ENCODE results near the gene SYCE3. TPM values are rescaled to one million over a fixed set of nuclear protein-coding genes. Genes with fewer than 3 reads are reported as not detected.

SYCE3 gene
- total RNA-seq, 2 experiments from 2014 or later, result not detected

DNA sequence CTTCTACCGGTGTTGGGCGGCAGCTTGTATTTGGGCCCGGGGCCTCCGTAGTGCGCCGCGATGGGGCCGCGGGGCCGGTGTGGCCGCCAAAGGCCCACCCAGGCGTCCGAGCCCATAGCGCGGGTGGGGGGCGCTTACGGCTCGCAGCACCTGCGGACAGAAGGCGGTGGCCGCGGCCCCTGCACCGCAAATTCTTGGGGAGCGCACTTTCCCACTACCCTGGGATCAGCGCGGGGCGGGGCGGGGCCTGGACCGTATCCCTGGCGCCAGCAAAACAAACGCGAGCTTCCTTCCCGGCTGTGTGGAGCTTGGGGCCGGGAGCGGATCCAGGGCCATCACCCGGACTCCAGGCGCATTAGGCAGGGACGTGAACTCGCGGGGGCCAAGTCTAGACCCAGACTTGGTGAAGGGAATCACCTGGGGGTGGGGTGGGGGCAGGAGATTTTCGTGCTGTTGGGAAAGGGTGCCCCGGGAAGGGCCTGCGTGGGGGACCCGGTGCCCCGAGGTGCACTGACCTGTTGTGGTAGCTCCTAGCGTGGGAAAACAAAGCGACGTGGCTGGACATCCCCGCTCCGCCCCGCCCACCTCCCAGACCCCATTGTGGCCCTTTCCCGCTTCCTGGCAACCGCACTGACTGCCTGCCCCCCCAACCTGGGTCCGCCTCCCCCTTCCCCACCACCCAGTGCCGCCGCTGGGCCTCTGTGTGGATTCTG is 30.6 kb downstream of the SYCE3 start:
- H3K4me2 ChIP-seq (ENCODE audit: low read length), result peak overlapping the region; percentile 92
- no peaks in the 10 kb centered on the region for H3K79me2 ChIP-seq (ENCODE audit: insufficient read depth, low read depth, low read length)
- ChIA-PET CTCF (ENCODE audit: unreplicated experiment) (no interaction called here), POLR2A (interaction anchor here (0.5 to 1.2 kb wide), 3 partner anchors 8 to 28 kb away, joined by 3 read pairs; partner anchors contain the start of gene KLHDC7B)
- peak overlapping the region; percentile 53 for H3K27ac ChIP-seq (ENCODE audit: low read depth, low read length, poor library complexity, severe bottlenecking)
- no peaks in the 10 kb centered on the region for H4K20me1 ChIP-seq (ENCODE audit: insufficient read depth, low read length)
- H3K4me1 ChIP-seq (ENCODE audit: insufficient read depth, low read length, poor library complexity, severe bottlenecking), result peaks cover 73% of the 10 kb centered on the region
- peak; percentile 26 for DNase-seq (ENCODE audit: low spot score)
- H2AFZ ChIP-seq (ENCODE audit: low read length), result peak overlapping the region; percentile 5; the same call in 1 of the 2 replicates
- no peaks in the 10 kb centered on the region for H3K9me2 ChIP-seq (ENCODE audit: insufficient read depth, low read length)
- intact Hi-C loops (cut with micrococcal nuclease; ENCODE audit: unreplicated experiment), result loop anchor here (2.0 kb wide), 1 partner anchor 51 kb away; the partner anchor contains the start of gene CHKB
- H3K9me3 ChIP-seq (ENCODE audit: low read length), result no peaks in the 10 kb centered on the region
- H3K4me3 ChIP-seq (ENCODE audit: low read depth, low read length, poor library complexity, severe bottlenecking), result peak overlapping the region; percentile 71
- TF ChIP-seq EZH2phosphoT487 (IDR thresholded peaks at IDR 0.05; ENCODE audit: borderline replicate concordance, low read depth, low read length) (no peak), CTCF (conservative IDR thresholded peaks at IDR 0.05; ENCODE audit: low read length) (no peak)
- BruUV-seq (replicated peaks), result no TSS peak
- no peaks in the 10 kb centered on the region for H3K36me3 ChIP-seq (ENCODE audit: insufficient read depth, low read length)

DNA sequence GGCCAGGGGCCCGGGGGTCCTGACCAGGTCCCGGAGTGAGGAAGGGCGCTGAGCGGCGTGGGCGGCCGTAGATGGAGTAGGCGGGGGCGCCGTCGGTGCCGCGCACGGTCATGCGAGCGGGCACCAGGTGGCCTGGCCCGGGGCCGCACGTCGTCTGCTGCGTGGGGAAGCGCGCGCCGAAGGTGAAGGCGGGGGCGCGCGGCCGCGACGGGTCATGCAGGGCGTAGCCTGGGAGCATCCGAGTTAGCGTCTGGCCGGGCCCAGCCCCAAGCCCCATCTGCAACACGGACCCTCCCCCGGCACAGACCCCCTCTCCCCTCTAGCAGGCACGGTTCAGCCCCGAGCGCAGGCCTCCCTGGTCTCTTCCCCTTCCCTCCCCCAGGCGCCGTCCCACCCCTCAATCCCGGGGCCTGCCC is 31.2 kb downstream of the SYCE3 start:
- no peaks in the 10 kb centered on the region for H3K9me2 ChIP-seq (ENCODE audit: insufficient read depth, low read length)

More for the DNA sequence above, 31.2 kb downstream of the SYCE3 start:
- Histone ChIP-seq H3K79me2 (ENCODE audit: insufficient read depth, low read depth, low read length) (no peaks in the 10 kb centered on the region), H3K4me3 (ENCODE audit: low read depth, low read length, poor library complexity, severe bottlenecking) (peak overlapping the region; percentile 71), H3K4me1 (ENCODE audit: insufficient read depth, low read length, poor library complexity, severe bottlenecking) (peaks cover 73% of the 10 kb centered on the region), H3K36me3 (ENCODE audit: insufficient read depth, low read length) (no peaks in the 10 kb centered on the region), H4K20me1 (ENCODE audit: insufficient read depth, low read length) (no peaks in the 10 kb centered on the region), H3K4me2 (ENCODE audit: low read length) (peak overlapping the region; percentile 92), H3K27ac (ENCODE audit: low read depth, low read length, poor library complexity, severe bottlenecking) (peak overlapping the region; percentile 53), H3K9me3 (ENCODE audit: low read length) (no peaks in the 10 kb centered on the region), H2AFZ (ENCODE audit: low read length) (peak overlapping the region; percentile 5; the same call in 1 of the 2 replicates)
- CTCF ChIA-PET (ENCODE audit: unreplicated experiment), result no interaction called here
- intact Hi-C loops (cut with micrococcal nuclease; ENCODE audit: unreplicated experiment), result loop anchor here (2.0 kb wide), 1 partner anchor 51 kb away; the partner anchor contains the start of gene CHKB
- peak; percentile 72 for DNase-seq (ENCODE audit: low spot score)
- POLR2A ChIA-PET, result interaction anchor here (0.5 kb wide), 1 partner anchor 14 kb away, joined by 3 read pairs; the partner anchor contains the start of gene KLHDC7B
- BruUV-seq (replicated peaks), result no TSS peak
- TF ChIP-seq EZH2phosphoT487 (IDR thresholded peaks at IDR 0.05; ENCODE audit: borderline replicate concordance, low read depth, low read length) (no peak), CTCF (conservative IDR thresholded peaks at IDR 0.05; ENCODE audit: low read length) (no peak)

Measured in OCI-LY7 (cell line).